ENCODE results near the gene MAP4K4.

The MAP4K4 gene

DNA sequence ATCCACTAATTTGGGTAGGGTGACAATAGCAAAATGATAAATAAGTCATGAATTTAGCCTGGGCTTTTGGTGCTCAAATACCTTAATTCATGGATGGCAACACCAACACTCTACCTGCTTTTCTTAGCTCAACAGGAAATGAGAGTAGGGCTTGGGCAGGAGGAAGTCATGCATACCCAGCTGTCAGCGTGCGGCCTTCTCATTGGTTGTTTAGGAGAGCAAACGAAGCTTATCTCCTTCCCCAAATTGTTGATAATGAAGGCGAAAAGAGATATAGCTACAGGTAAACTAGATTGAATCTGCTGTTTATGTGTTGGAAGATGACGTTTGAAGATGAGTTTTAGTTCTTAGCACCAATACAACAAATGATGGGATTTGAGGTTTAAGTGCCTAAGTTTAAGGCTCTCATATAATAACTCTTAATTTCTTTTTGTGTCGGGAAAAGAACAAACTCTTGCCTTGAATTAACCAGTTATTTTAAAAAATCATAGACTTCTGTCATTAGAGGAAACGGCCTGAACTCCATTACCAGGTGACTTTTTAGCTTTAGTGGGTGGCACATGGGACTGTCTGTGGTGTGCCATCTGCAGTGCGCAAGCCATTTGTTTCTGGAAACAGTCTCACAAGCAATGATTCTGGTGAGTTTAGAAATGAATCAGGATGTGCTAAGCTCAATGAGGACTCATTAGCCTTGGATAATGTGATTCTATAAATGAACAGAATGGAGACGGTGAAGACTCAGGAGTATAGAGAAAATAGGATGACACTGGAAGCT, 19.8 kb downstream of the MAP4K4 start:
- DNase-seq (ENCODE audit: low spot score in 2 of 2) (no peak), ATAC-seq (replicated peaks; ENCODE audit: extremely low read depth, poor library complexity, severe bottlenecking) (peak; percentile 61)
- Mint-ChIP-seq H3K4me1 (peaks cover 61% of the 10 kb centered on the region), H3K27ac (ENCODE audit: low read depth) (peak overlapping the region; percentile 97), H3K4me3 (peak overlapping the region; percentile 70), H3K9me3 (no peaks in the 10 kb centered on the region), H3K36me3 (ENCODE audit: insufficient read depth) (peaks cover 5% of the 10 kb centered on the region), H3K27me3 (no peaks in the 10 kb centered on the region)

DNA sequence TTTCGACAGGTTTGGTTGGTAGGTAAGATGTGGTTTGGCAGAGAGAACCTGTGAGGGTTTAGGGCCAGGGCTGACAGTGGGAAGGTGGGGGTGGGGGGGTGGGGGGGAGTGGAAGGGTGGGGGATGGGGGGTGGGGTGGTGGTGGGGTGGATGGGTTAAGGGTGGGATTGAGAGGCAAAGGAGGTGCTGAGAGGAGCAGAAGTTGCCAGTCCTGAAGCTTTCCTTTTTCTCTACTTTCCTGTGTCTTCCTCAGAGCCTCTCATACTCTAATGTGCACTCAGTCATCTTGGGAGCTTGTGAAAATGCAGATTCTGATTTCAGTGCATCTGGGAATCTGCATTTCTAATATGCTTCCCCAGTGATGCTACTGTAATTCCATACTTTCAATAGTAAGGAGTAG, 21.0 kb downstream of the MAP4K4 start:
- Mint-ChIP-seq H3K9me3 (no peaks in the 10 kb centered on the region), H3K27me3 (no peaks in the 10 kb centered on the region), H3K36me3 (ENCODE audit: insufficient read depth) (peaks cover 3% of the 10 kb centered on the region), H3K27ac (ENCODE audit: low read depth) (peak overlapping the region; percentile 97), H3K4me3 (peak overlapping the region; percentile 70), H3K4me1 (peaks cover 72% of the 10 kb centered on the region)
- no peak for DNase-seq (ENCODE audit: low spot score in 2 of 2)
- no peak for ATAC-seq (replicated peaks; ENCODE audit: extremely low read depth, poor library complexity, severe bottlenecking)

- Mint-ChIP-seq H3K4me1 (peaks cover 78% of the 10 kb centered on the region), H3K9me3 (no peaks in the 10 kb centered on the region), H3K27ac (ENCODE audit: low read depth) (peak overlapping the region; percentile 97), H3K4me3 (peak overlapping the region; percentile 70), H3K27me3 (no peaks in the 10 kb centered on the region), H3K36me3 (ENCODE audit: insufficient read depth) (peaks cover 3% of the 10 kb centered on the region)
- peak in 1 of 2 donors; percentile 53 for DNase-seq (ENCODE audit: low spot score in 2 of 2)
- peak; percentile 85 for ATAC-seq (replicated peaks; ENCODE audit: extremely low read depth, poor library complexity, severe bottlenecking)
Measured at GRCh38 chr2:101718993-101719571, 21.6 kb downstream of the MAP4K4 start.

- ATAC-seq (replicated peaks; ENCODE audit: extremely low read depth, poor library complexity, severe bottlenecking) (no peak), DNase-seq (ENCODE audit: low spot score in 2 of 2) (no peak)
- no peaks in the 10 kb centered on the region for H3K9me3 Mint-ChIP-seq
- H3K4me1 Mint-ChIP-seq, result peaks cover 89% of the 10 kb centered on the region
- no peak overlapping the region for H3K4me3 Mint-ChIP-seq
- H3K36me3 Mint-ChIP-seq (ENCODE audit: insufficient read depth), result peaks cover 3% of the 10 kb centered on the region
- H3K27me3 Mint-ChIP-seq, result no peaks in the 10 kb centered on the region
- H3K27ac Mint-ChIP-seq (ENCODE audit: low read depth), result peak overlapping the region; percentile 97
Measured at GRCh38 chr2:101720732-101721131, 23.2 kb downstream of the MAP4K4 start.

GRCh38 chr2:101722864-101723263, 25.4 kb downstream of the MAP4K4 start:
- Mint-ChIP-seq H3K27ac (ENCODE audit: low read depth) (peak overlapping the region; percentile 14), H3K36me3 (ENCODE audit: insufficient read depth) (peaks cover 3% of the 10 kb centered on the region), H3K27me3 (no peaks in the 10 kb centered on the region), H3K4me1 (peaks cover 78% of the 10 kb centered on the region), H3K4me3 (no peak overlapping the region), H3K9me3 (no peaks in the 10 kb centered on the region)
- DNase-seq (ENCODE audit: low spot score in 2 of 2), result no peak
- no peak for ATAC-seq (replicated peaks; ENCODE audit: extremely low read depth, poor library complexity, severe bottlenecking)

DNA sequence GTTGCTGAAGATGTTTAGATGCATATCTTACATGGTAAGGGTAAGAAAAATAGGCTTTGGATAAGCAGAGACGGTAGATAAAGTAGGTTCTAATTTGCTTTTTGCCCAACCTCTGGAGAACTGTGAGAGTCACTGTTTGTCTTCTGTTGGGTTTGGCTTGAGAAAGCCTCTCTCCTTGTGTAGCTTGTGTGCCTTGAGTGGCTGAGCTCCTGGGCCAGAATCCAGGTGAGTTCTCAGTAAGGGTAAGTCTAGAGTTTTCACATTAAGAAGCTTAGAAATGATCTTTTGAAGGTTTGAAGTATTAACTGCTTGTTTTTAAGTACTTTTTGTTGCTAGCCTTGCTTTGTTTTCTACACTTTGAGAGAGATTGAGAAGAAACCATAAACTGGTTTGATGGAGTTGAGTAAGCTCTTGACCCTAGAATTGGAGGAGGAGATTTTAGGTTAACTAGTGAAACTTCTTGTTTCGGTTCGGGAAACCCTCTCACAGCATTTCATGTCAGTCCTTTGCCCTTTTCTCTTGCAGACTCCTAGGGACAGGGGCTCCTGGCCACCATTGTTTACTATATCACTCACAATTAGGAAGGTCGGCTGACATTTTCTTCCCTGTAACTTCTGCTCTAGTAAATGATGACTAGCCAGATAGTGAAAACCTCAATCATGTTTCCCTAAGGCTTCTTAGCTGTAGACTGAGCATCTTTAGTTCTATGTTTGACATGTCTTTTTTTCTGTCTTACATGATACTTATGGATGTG, 26.0 kb downstream of the MAP4K4 start:
- Mint-ChIP-seq H3K27ac (ENCODE audit: low read depth) (peak overlapping the region; percentile 38), H3K4me1 (peaks cover 72% of the 10 kb centered on the region), H3K36me3 (ENCODE audit: insufficient read depth) (peaks cover 2% of the 10 kb centered on the region), H3K27me3 (no peaks in the 10 kb centered on the region), H3K4me3 (peak overlapping the region; percentile 10), H3K9me3 (no peaks in the 10 kb centered on the region)
- ATAC-seq (replicated peaks; ENCODE audit: extremely low read depth, poor library complexity, severe bottlenecking) (no peak), DNase-seq (ENCODE audit: low spot score in 2 of 2) (no peak)

- Mint-ChIP-seq H3K4me3 (no peak overlapping the region), H3K36me3 (ENCODE audit: insufficient read depth) (no peaks in the 10 kb centered on the region), H3K4me1 (peaks cover 72% of the 10 kb centered on the region), H3K9me3 (no peaks in the 10 kb centered on the region), H3K27me3 (no peaks in the 10 kb centered on the region), H3K27ac (ENCODE audit: low read depth) (peak overlapping the region; percentile 38)
- DNase-seq (ENCODE audit: low spot score in 2 of 2), result no peak
- ATAC-seq (replicated peaks; ENCODE audit: extremely low read depth, poor library complexity, severe bottlenecking), result no peak
Measured at GRCh38 chr2:101724125-101724474, 26.6 kb downstream of the MAP4K4 start.

DNA sequence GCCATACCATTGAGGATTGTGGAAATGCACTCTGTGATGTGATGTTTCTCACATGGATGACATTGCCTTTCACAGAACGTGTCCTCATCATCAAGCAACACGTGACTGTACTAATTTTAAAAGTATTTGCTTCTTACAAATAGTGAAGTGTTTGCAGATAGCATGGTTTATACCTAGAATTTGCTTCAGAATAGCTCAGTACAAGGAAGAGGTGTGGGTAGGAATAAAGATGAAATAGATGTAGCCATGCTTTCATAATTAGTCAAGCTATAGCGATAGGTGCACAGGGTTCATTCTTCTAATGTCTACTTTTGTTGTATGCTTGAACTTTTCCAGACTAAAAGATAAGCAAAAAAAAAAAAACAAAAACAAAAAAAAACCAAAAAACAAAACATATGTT, 27.5 kb downstream of the MAP4K4 start:
- Mint-ChIP-seq H3K9me3 (no peaks in the 10 kb centered on the region), H3K27ac (ENCODE audit: low read depth) (peak overlapping the region; percentile 38), H3K4me1 (peaks cover 70% of the 10 kb centered on the region), H3K36me3 (ENCODE audit: insufficient read depth) (no peaks in the 10 kb centered on the region), H3K27me3 (no peaks in the 10 kb centered on the region), H3K4me3 (no peak overlapping the region)
- DNase-seq (ENCODE audit: low spot score in 2 of 2) (no peak), ATAC-seq (replicated peaks; ENCODE audit: extremely low read depth, poor library complexity, severe bottlenecking) (no peak)

DNA sequence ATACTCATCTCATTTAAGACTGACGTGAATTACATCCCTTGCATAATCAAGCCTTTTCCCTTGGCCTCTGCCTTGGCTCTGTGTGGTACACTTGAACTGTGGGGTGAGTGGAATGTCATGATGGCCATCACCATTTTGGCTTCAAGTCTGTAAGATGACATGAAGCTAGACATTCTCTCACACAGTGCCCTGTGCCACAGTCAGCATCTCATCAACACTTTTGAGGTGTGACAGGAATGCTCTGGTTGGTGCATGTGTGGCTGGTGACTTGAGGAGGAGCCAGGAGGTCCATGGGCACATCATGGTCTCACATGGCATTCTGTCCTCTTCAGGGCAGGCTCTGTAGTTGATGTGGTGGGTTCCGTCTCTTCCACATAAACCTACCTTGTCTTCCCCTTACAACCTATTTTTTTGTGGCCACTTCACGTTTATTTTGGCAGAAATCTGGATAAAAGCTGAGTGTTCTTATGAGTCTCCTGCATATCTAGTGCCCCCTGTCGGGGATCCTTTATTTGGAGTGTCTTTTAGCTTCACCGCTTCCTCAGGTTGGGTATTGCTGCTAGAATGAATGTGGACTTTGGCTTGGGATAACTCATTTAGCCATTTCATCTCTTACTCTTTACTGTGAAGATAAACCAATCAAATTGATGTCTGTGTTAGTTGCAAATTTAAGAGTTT, 28.1 kb downstream of the MAP4K4 start:
- no peak for DNase-seq (ENCODE audit: low spot score in 2 of 2)
- H3K9me3 Mint-ChIP-seq, result no peaks in the 10 kb centered on the region
- no peak overlapping the region for H3K4me3 Mint-ChIP-seq
- H3K36me3 Mint-ChIP-seq (ENCODE audit: insufficient read depth), result no peaks in the 10 kb centered on the region
- no peak overlapping the region for H3K27ac Mint-ChIP-seq (ENCODE audit: low read depth)
- no peak for ATAC-seq (replicated peaks; ENCODE audit: extremely low read depth, poor library complexity, severe bottlenecking)
- H3K27me3 Mint-ChIP-seq, result no peaks in the 10 kb centered on the region
- H3K4me1 Mint-ChIP-seq, result peaks cover 69% of the 10 kb centered on the region

- peak overlapping the region; percentile 2 for H3K27ac Mint-ChIP-seq (ENCODE audit: low read depth)
- DNase-seq (ENCODE audit: low spot score in 2 of 2) (no peak), ATAC-seq (replicated peaks; ENCODE audit: extremely low read depth, poor library complexity, severe bottlenecking) (no peak)
- H3K36me3 Mint-ChIP-seq (ENCODE audit: insufficient read depth), result no peaks in the 10 kb centered on the region
- peaks cover 68% of the 10 kb centered on the region for H3K4me1 Mint-ChIP-seq
- no peaks in the 10 kb centered on the region for H3K27me3 Mint-ChIP-seq
- no peaks in the 10 kb centered on the region for H3K9me3 Mint-ChIP-seq
- H3K4me3 Mint-ChIP-seq, result peak overlapping the region; percentile 18
Measured at GRCh38 chr2:101728865-101729264, 31.4 kb downstream of the MAP4K4 start.

- no peaks in the 10 kb centered on the region for H3K36me3 Mint-ChIP-seq (ENCODE audit: insufficient read depth)
- DNase-seq (ENCODE audit: low spot score in 2 of 2), result no peak
Measured at GRCh38 chr2:101729521-101730190, 32.1 kb downstream of the MAP4K4 start.

More at GRCh38 chr2:101729521-101730190, 32.1 kb downstream of the MAP4K4 start:
- Mint-ChIP-seq H3K4me3 (peak overlapping the region; percentile 12), H3K9me3 (no peaks in the 10 kb centered on the region), H3K27me3 (no peaks in the 10 kb centered on the region), H3K27ac (ENCODE audit: low read depth) (peak overlapping the region; percentile 27), H3K4me1 (peaks cover 67% of the 10 kb centered on the region)
- peak; percentile 24 for ATAC-seq (replicated peaks; ENCODE audit: extremely low read depth, poor library complexity, severe bottlenecking)
